Muscle layer of colon (tissue), 2 donors: Measurements from ENCODE around the gene GPC5.

Experiments
- H3K27ac ChIP-seq: one replicate; pipeline ENCODE4 v1.7.0; 2013; ENCODE audit warnings: low read depth, mild to moderate bottlenecking, low read length, moderate library complexity
- H3K27me3 ChIP-seq, 2 donors: one replicate each; pipeline ENCODE4 v1.7.0; 2013; ENCODE audit warnings: low read length in 2 of 2, mild to moderate bottlenecking in 2 of 2; ENCODE audit not compliant: insufficient read depth in 2 of 2, control insufficient read depth in 1 of 2
- H3K36me3 ChIP-seq: one replicate; pipeline ENCODE4 v1.7.0; 2013; ENCODE audit warnings: mild to moderate bottlenecking, low read length; ENCODE audit not compliant: insufficient read depth
- H3K4me1 ChIP-seq: one replicate; pipeline ENCODE4 v1.7.0; 2013; ENCODE audit warnings: mild to moderate bottlenecking, low read length; ENCODE audit not compliant: insufficient read depth
- H3K4me3 ChIP-seq, 2 donors: one replicate each; pipeline ENCODE4 v1.7.0; 2013; ENCODE audit warnings: low read length in 2 of 2, low read depth in 1 of 2, mild to moderate bottlenecking in 1 of 2, moderate library complexity in 1 of 2
- H3K9ac ChIP-seq: one replicate; pipeline ENCODE4 v1.7.0; 2013; ENCODE audit warnings: low read length
- H3K9me3 ChIP-seq: one replicate; pipeline ENCODE4 v1.7.0; 2013; ENCODE audit warnings: mild to moderate bottlenecking, low read length
- donor health status: abdominal sarcoma.
- donor health status: Adenocarcinoma of cecum.

Gene GPC5

GRCh38 chr13:92355213-92355612, 956.8 kb downstream of the GPC5 start:
- Histone ChIP-seq H3K9ac (no peak overlapping the region), H3K27ac (no peak overlapping the region), H3K4me1 (no peaks in the 10 kb centered on the region), H3K4me3 (no peak overlapping the region), H3K36me3 (no peaks in the 10 kb centered on the region), H3K27me3 (no peaks in the 10 kb centered on the region), H3K9me3 (no peaks in the 10 kb centered on the region)

DNA sequence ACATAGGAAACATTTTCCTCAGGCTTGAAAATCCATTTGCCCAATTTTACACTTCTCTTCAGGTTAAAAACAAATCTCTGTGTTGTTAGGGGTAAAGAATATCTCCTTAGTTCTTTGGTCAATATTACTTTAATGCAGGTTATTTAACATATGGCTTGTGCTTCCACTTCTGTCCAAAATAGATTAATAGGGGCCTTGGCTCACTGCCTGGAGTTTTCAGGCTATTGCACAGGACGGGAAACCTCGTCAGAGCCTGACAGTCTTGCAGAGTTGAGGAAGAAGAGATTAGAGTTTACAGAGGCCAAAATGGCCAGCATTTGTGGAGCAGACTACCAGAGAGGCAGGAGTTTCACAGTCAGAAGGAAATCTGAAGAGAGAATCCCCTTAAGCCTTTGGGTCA, 964.3 kb downstream of the GPC5 start:
- Histone ChIP-seq H3K9me3 (no peaks in the 10 kb centered on the region), H3K4me3 (no peak overlapping the region), H3K27ac (no peak overlapping the region), H3K9ac (no peak overlapping the region), H3K27me3 (no peaks in the 10 kb centered on the region), H3K36me3 (no peaks in the 10 kb centered on the region), H3K4me1 (no peaks in the 10 kb centered on the region)

GRCh38 chr13:92365904-92366303, 967.5 kb downstream of the GPC5 start:
- no peaks in the 10 kb centered on the region for H3K27me3 ChIP-seq
- H3K4me3 ChIP-seq: no peak overlapping the region
- no peaks in the 10 kb centered on the region for H3K9me3 ChIP-seq
- H3K27ac ChIP-seq: no peak overlapping the region
- H3K36me3 ChIP-seq: no peaks in the 10 kb centered on the region
- no peaks in the 10 kb centered on the region for H3K4me1 ChIP-seq
- H3K9ac ChIP-seq: no peak overlapping the region

- H3K9ac ChIP-seq: no peak overlapping the region
Observed at GRCh38 chr13:92377396-92377795, 979.0 kb downstream of the GPC5 start.

GRCh38 chr13:92379371-92379770, 981.0 kb downstream of the GPC5 start:
- no peak overlapping the region for H3K4me3 ChIP-seq
- no peaks in the 10 kb centered on the region for H3K9me3 ChIP-seq
- no peak overlapping the region for H3K9ac ChIP-seq
- H3K27ac ChIP-seq: no peak overlapping the region
- H3K36me3 ChIP-seq: no peaks in the 10 kb centered on the region
- no peaks in the 10 kb centered on the region for H3K4me1 ChIP-seq
- H3K27me3 ChIP-seq: no peaks in the 10 kb centered on the region

More at GRCh38 chr13:92377396-92377795, 979.0 kb downstream of the GPC5 start:
- no peaks in the 10 kb centered on the region for H3K9me3 ChIP-seq
- no peak overlapping the region for H3K4me3 ChIP-seq
- H3K27ac ChIP-seq: no peak overlapping the region
- H3K36me3 ChIP-seq: no peaks in the 10 kb centered on the region
- no peaks in the 10 kb centered on the region for H3K4me1 ChIP-seq
- H3K27me3 ChIP-seq: no peaks in the 10 kb centered on the region

DNA sequence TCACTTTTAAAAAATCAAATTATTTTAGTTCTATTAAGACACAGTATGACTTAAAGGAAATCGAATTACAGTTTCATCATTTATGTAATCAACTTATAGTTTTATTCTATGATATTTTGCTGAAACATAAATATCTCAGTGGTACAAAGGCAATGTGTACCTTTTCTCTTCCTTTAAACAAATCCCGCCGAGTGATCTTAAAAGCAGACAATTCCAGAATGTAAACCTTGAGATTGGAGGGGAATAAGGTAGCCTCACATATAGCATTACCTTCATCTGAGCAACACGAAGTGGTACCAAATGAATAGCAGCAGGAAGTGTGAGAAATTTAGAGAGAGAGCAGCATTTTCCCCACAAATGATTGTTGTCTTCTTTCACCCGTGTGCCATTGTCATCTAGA, 986.0 kb downstream of the GPC5 start:
- Histone ChIP-seq H3K4me1 (no peaks in the 10 kb centered on the region), H3K9ac (no peak overlapping the region)

DNA sequence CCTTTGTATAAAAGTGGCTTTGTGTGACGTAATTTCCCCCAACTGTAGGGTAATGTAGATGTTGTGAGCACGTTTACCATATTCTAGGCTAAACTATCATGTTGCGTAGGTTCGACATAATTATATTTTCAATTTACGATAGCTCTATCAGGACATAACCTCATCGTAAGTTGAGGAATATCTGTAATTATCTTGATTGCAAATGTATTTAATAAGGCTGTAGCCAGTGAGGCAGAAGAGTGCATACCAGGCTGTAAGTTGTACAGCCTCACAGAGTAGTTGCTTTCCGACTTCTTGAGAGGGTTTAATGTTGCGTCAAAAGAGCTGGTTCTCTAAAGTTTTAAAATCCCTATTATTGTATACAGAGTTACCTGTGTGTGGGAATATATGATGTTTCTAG, 988.8 kb downstream of the GPC5 start:
- Histone ChIP-seq H3K9ac (no peak overlapping the region), H3K9me3 (no peaks in the 10 kb centered on the region), H3K27ac (no peak overlapping the region)

More for the DNA sequence above, 986.0 kb downstream of the GPC5 start:
- no peaks in the 10 kb centered on the region for H3K36me3 ChIP-seq
- no peaks in the 10 kb centered on the region for H3K9me3 ChIP-seq
- no peak overlapping the region for H3K4me3 ChIP-seq
- no peaks in the 10 kb centered on the region for H3K27me3 ChIP-seq
- no peak overlapping the region for H3K27ac ChIP-seq

GRCh38 chr13:92390217-92390616, 991.8 kb downstream of the GPC5 start:
- Histone ChIP-seq H3K9ac (no peak overlapping the region), H3K9me3 (no peaks in the 10 kb centered on the region), H3K4me3 (no peak overlapping the region), H3K4me1 (no peaks in the 10 kb centered on the region), H3K27ac (no peak overlapping the region), H3K27me3 (no peaks in the 10 kb centered on the region), H3K36me3 (no peaks in the 10 kb centered on the region)

More for the DNA sequence above, 988.8 kb downstream of the GPC5 start:
- Histone ChIP-seq H3K4me1 (no peaks in the 10 kb centered on the region), H3K4me3 (no peak overlapping the region), H3K36me3 (no peaks in the 10 kb centered on the region), H3K27me3 (no peaks in the 10 kb centered on the region)

DNA sequence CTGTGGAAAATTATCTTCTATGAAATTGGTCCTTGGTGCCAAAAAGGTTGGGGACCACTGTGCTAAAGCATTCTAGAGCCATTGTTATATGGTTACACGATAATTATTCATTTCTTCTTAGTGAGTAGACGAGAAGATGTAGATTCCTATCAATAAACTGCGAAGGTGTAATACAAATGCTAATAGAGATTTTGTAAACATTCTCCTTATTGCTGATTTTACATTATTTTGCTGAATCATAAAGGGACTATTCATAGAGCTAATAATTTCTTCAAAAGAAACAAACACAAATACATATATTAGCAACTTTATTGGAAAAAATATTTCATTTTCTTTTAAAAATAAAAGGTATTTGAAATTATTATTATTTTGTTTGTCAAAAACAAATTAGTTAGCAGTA, 1005.2 kb downstream of the GPC5 start:
- Histone ChIP-seq H3K4me3 (no peak overlapping the region), H3K9me3 (no peaks in the 10 kb centered on the region), H3K36me3 (no peaks in the 10 kb centered on the region), H3K27ac (no peak overlapping the region), H3K27me3 (no peaks in the 10 kb centered on the region), H3K9ac (no peak overlapping the region), H3K4me1 (no peaks in the 10 kb centered on the region)

- Histone ChIP-seq H3K9ac (no peak overlapping the region), H3K4me3 (no peak overlapping the region), H3K36me3 (no peaks in the 10 kb centered on the region), H3K27ac (no peak overlapping the region), H3K27me3 (no peaks in the 10 kb centered on the region), H3K4me1 (no peaks in the 10 kb centered on the region), H3K9me3 (no peaks in the 10 kb centered on the region)
Observed at GRCh38 chr13:92407858-92408257, 1009.4 kb downstream of the GPC5 start.

GRCh38 chr13:92412481-92412880, 1014.1 kb downstream of the GPC5 start:
- Histone ChIP-seq H3K4me3 (no peak overlapping the region), H3K27me3 (no peaks in the 10 kb centered on the region)

GRCh38 chr13:92412996-92413395, 1014.6 kb downstream of the GPC5 start:
- Histone ChIP-seq H3K27me3 (no peaks in the 10 kb centered on the region), H3K36me3 (no peaks in the 10 kb centered on the region), H3K27ac (no peak overlapping the region)

More at GRCh38 chr13:92412481-92412880, 1014.1 kb downstream of the GPC5 start:
- Histone ChIP-seq H3K4me1 (no peaks in the 10 kb centered on the region), H3K36me3 (no peaks in the 10 kb centered on the region), H3K9me3 (no peaks in the 10 kb centered on the region), H3K27ac (no peak overlapping the region), H3K9ac (no peak overlapping the region)

More at GRCh38 chr13:92412996-92413395, 1014.6 kb downstream of the GPC5 start:
- Histone ChIP-seq H3K4me1 (no peaks in the 10 kb centered on the region), H3K9me3 (no peaks in the 10 kb centered on the region), H3K4me3 (no peak overlapping the region), H3K9ac (no peak overlapping the region)
